HG03095 (cell line): ENCODE data around the gene GPR22.

Source experiments
- ATAC-seq: cut with Tn5 transposase; IDR thresholded peaks from one replicate; pipeline ENCODE4 v1.9.1; 2021; ENCODE audit warnings: moderate library complexity; ENCODE audit not compliant: unreplicated experiment

GPR22 gene

GRCh38 chr7:107474104-107474521 lies 4.3 kb downstream of the GPR22 start:
- ATAC-seq, result no peak

- no peak for ATAC-seq
Measured at GRCh38 chr7:107479303-107479702, 9.4 kb downstream of the GPR22 start.

- ATAC-seq, result no peak
Measured at GRCh38 chr7:107480932-107481331, 11.1 kb downstream of the GPR22 start.

GRCh38 chr7:107482571-107482970 lies 12.7 kb downstream of the GPR22 start:
- ATAC-seq, result no peak

GRCh38 chr7:107486041-107486440 lies 16.2 kb downstream of the GPR22 start:
- no peak for ATAC-seq

GRCh38 chr7:107492875-107493274 lies 23.0 kb downstream of the GPR22 start:
- ATAC-seq, result no peak

GRCh38 chr7:107494315-107494751 lies 24.5 kb downstream of the GPR22 start:
- no peak for ATAC-seq

GRCh38 chr7:107494884-107495283 lies 25.0 kb downstream of the GPR22 start:
- ATAC-seq, result no peak

GRCh38 chr7:107495516-107495915 lies 25.7 kb downstream of the GPR22 start:
- no peak for ATAC-seq

GRCh38 chr7:107499731-107500130 lies 29.9 kb downstream of the GPR22 start:
- ATAC-seq, result no peak

GRCh38 chr7:107501593-107501992 lies 31.7 kb downstream of the GPR22 start:
- ATAC-seq, result no peak

GRCh38 chr7:107502154-107502553 lies 32.3 kb downstream of the GPR22 start:
- no peak for ATAC-seq

GRCh38 chr7:107502797-107503196 lies 32.9 kb downstream of the GPR22 start:
- ATAC-seq, result no peak

GRCh38 chr7:107503687-107504086 lies 33.8 kb downstream of the GPR22 start:
- no peak for ATAC-seq

- no peak for ATAC-seq
Measured at GRCh38 chr7:107505362-107505761, 35.5 kb downstream of the GPR22 start.

GRCh38 chr7:107505997-107506673 lies 36.3 kb downstream of the GPR22 start:
- no peak for ATAC-seq

- no peak for ATAC-seq
Measured at GRCh38 chr7:107506674-107507339, 37.0 kb downstream of the GPR22 start.
